Brain microvascular endothelial cell (primary cell): ENCODE measurements around the gene IGDCC3.

Experiments used
- DNase-seq: peaks from one replicate; pipeline ENCODE4 v3.0.0-alpha.2; 2020
- H3K27ac ChIP-seq: fragments of 250-450 bp; sonication (Bioruptor Pico); 2 replicates; pipeline ENCODE4 v1.5.1; 2020; ENCODE audit warnings: mild to moderate bottlenecking, moderate library complexity
- H3K27me3 ChIP-seq: fragments of 250-450 bp; sonication (Bioruptor Pico); replicated peaks from 2 replicates; pipeline ENCODE4 v1.5.1; 2020; ENCODE audit warnings: mild to moderate bottlenecking
- H3K36me3 ChIP-seq: fragments of 250-450 bp; sonication (Bioruptor Pico); replicated peaks from 2 replicates; pipeline ENCODE4 v1.5.1; 2020; ENCODE audit warnings: mild to moderate bottlenecking
- H3K4me3 ChIP-seq: 2 replicates; pipeline ENCODE4 v1.5.1; 2011; ENCODE audit warnings: low read depth, mild to moderate bottlenecking, control low read depth, low read length, moderate library complexity
- CTCF ChIP-seq: IDR thresholded peaks from 2 replicates; pipeline ENCODE4 v1.5.1; 2011; ENCODE audit warnings: low read depth, mild to moderate bottlenecking, moderate library complexity, low read length, control low read depth, inconsistent platforms; ENCODE audit errors: missing control alignments
- in situ Hi-C: cut with HindIII; loops from 2 replicates; pipeline ENCODE4 v1.10.0; 2017; ENCODE audit warnings: low sequenced_read_pairs, low pct_ligation_motif_present

Gene IGDCC3

GRCh38 chr15:65393091-65393490 is 15.3 kb upstream of the IGDCC3 start:
- Histone ChIP-seq H3K27ac (no peak overlapping the region), H3K27me3 (peaks cover 20% of the 10 kb centered on the region), H3K4me3 (no peak overlapping the region), H3K36me3 (no peaks in the 10 kb centered on the region)
- DNase-seq, result no peak
- TF ChIP-seq CTCF, result no peak
- in situ Hi-C loops, result no loop called here

- Histone ChIP-seq H3K27ac (no peak overlapping the region), H3K36me3 (no peaks in the 10 kb centered on the region), H3K27me3 (peaks cover 20% of the 10 kb centered on the region), H3K4me3 (no peak overlapping the region)
- TF ChIP-seq CTCF, result no peak
- in situ Hi-C loops, result no loop called here
- no peak for DNase-seq
These were observed 14.6 kb upstream of the IGDCC3 start for GRCh38 chr15:65392368-65392767.

GRCh38 chr15:65391732-65392131 is 13.9 kb upstream of the IGDCC3 start:
- Histone ChIP-seq H3K36me3 (no peaks in the 10 kb centered on the region), H3K27ac (no peak overlapping the region), H3K27me3 (peaks cover 15% of the 10 kb centered on the region), H3K4me3 (no peak overlapping the region)
- no peak for TF ChIP-seq CTCF
- DNase-seq, result no peak
- in situ Hi-C loops, result no loop called here

- peaks cover 7% of the 10 kb centered on the region for H3K27me3 ChIP-seq
These were observed 12.6 kb upstream of the IGDCC3 start for GRCh38 chr15:65390447-65390846.

GRCh38 chr15:65389226-65389625 is 11.4 kb upstream of the IGDCC3 start:
- no peak for TF ChIP-seq CTCF
- Histone ChIP-seq H3K36me3 (no peaks in the 10 kb centered on the region), H3K27ac (no peak overlapping the region), H3K4me3 (no peak overlapping the region), H3K27me3 (peaks cover 2% of the 10 kb centered on the region)
- no peak for DNase-seq
- in situ Hi-C loops, result no loop called here

More at GRCh38 chr15:65390447-65390846, 12.6 kb upstream of the IGDCC3 start:
- no peaks in the 10 kb centered on the region for H3K36me3 ChIP-seq
- no peak overlapping the region for H3K4me3 ChIP-seq
- H3K27ac ChIP-seq, result no peak overlapping the region
- DNase-seq, result no peak
- no peak for TF ChIP-seq CTCF
- in situ Hi-C loops, result no loop called here

- Histone ChIP-seq H3K36me3 (no peaks in the 10 kb centered on the region), H3K27me3 (peaks cover under 1% of the 10 kb centered on the region), H3K4me3 (no peak overlapping the region), H3K27ac (no peak overlapping the region)
- in situ Hi-C loops, result no loop called here
- no peak for DNase-seq
- TF ChIP-seq CTCF, result no peak
These were observed 10.7 kb upstream of the IGDCC3 start for GRCh38 chr15:65388306-65389080.
